ENCODE data around the gene PDE4B. TPM values are rescaled to one million over a fixed set of nuclear protein-coding genes. Genes with fewer than 3 reads are reported as not detected.

PDE4B gene
- total RNA-seq, 1 experiment from 2014 or later, result 1.4 TPM

GRCh38 chr1:66302184-66302742 lies 509.6 kb downstream of the PDE4B start:
- CTCF ChIA-PET, result no interaction called here
- Histone ChIP-seq H3K36me3 (ENCODE audit: low read depth, low read length) (no peaks in the 10 kb centered on the region), H2AFZ (ENCODE audit: low read length) (no peak overlapping the region), H3K79me2 (ENCODE audit: low read length) (no peaks in the 10 kb centered on the region), H3K9me2 (replicated peaks; ENCODE audit: low read length) (peaks cover 5% of the 10 kb centered on the region; the same call in 1 of the 2 replicates), H3K9me3 (ENCODE audit: low read length) (no peaks in the 10 kb centered on the region), H3K4me2 (ENCODE audit: low read length) (no peak overlapping the region), H3K9ac (ENCODE audit: low read length) (no peak overlapping the region), H4K20me1 (ENCODE audit: low read length) (no peaks in the 10 kb centered on the region), H3K27me3 (ENCODE audit: low read length) (no peaks in the 10 kb centered on the region), H3K4me1 (ENCODE audit: insufficient read depth, low read length) (no peaks in the 10 kb centered on the region; the same call in 1 of the 2 replicates), H3K27ac (ENCODE audit: low read length) (no peak overlapping the region), H3F3A (ENCODE audit: low read length, unreplicated experiment) (no peaks in the 10 kb centered on the region), H3K4me3 (ENCODE audit: low read length) (no peak overlapping the region)
- TF ChIP-seq CTCF (conservative IDR thresholded peaks at IDR 0.05; ENCODE audit: low read depth, low read length), result no peak
- TF ChIP-seq EZH2 (IDR thresholded peaks at IDR 0.05; ENCODE audit: low read length, unreplicated experiment), result no peak
- TF ChIP-seq EZH2phosphoT487 (IDR thresholded peaks at IDR 0.05; ENCODE audit: borderline replicate concordance, low read length), result no peak
- POLR2A ChIA-PET (ENCODE audit: unreplicated experiment), result no interaction called here
- no peak for ATAC-seq
- intact Hi-C loops (cut with micrococcal nuclease), result no loop called here
- BruUV-seq (replicated peaks), result no TSS peak
- DNase-seq, result no peak

GRCh38 chr1:66302815-66303214 lies 510.1 kb downstream of the PDE4B start:
- Histone ChIP-seq H3K4me1 (ENCODE audit: insufficient read depth, low read length) (no peaks in the 10 kb centered on the region; the same call in 1 of the 2 replicates), H3K9ac (ENCODE audit: low read length) (no peak overlapping the region), H3K4me2 (ENCODE audit: low read length) (no peak overlapping the region), H3K36me3 (ENCODE audit: low read depth, low read length) (no peaks in the 10 kb centered on the region), H2AFZ (ENCODE audit: low read length) (no peak overlapping the region), H3K27ac (ENCODE audit: low read length) (no peak overlapping the region), H4K20me1 (ENCODE audit: low read length) (no peaks in the 10 kb centered on the region), H3K9me2 (replicated peaks; ENCODE audit: low read length) (peaks cover 5% of the 10 kb centered on the region; the same call in 1 of the 2 replicates), H3K27me3 (ENCODE audit: low read length) (no peaks in the 10 kb centered on the region), H3F3A (ENCODE audit: low read length, unreplicated experiment) (no peaks in the 10 kb centered on the region), H3K4me3 (ENCODE audit: low read length) (no peak overlapping the region), H3K9me3 (ENCODE audit: low read length) (no peaks in the 10 kb centered on the region), H3K79me2 (ENCODE audit: low read length) (no peaks in the 10 kb centered on the region)
- no TSS peak for BruUV-seq (replicated peaks)
- ChIA-PET POLR2A (ENCODE audit: unreplicated experiment) (no interaction called here), CTCF (no interaction called here)
- TF ChIP-seq EZH2 (IDR thresholded peaks at IDR 0.05; ENCODE audit: low read length, unreplicated experiment) (no peak), EZH2phosphoT487 (IDR thresholded peaks at IDR 0.05; ENCODE audit: borderline replicate concordance, low read length) (no peak), CTCF (conservative IDR thresholded peaks at IDR 0.05; ENCODE audit: low read depth, low read length) (no peak)
- intact Hi-C loops (cut with micrococcal nuclease), result no loop called here
- ATAC-seq (peak; percentile 53; the same call in 1 of the 2 replicates), DNase-seq (peak; percentile 37)

GRCh38 chr1:66303646-66304045 lies 511.0 kb downstream of the PDE4B start:
- Histone ChIP-seq H3F3A (ENCODE audit: low read length, unreplicated experiment) (no peaks in the 10 kb centered on the region), H3K9me2 (replicated peaks; ENCODE audit: low read length) (peaks cover 5% of the 10 kb centered on the region; the same call in 1 of the 2 replicates), H3K27ac (ENCODE audit: low read length) (peak overlapping the region; percentile 25; the same call in 1 of the 2 replicates), H3K4me3 (ENCODE audit: low read length) (no peak overlapping the region), H3K4me1 (ENCODE audit: insufficient read depth, low read length) (no peaks in the 10 kb centered on the region; the same call in 1 of the 2 replicates), H3K27me3 (ENCODE audit: low read length) (no peaks in the 10 kb centered on the region), H3K9ac (ENCODE audit: low read length) (no peak overlapping the region), H3K9me3 (ENCODE audit: low read length) (no peaks in the 10 kb centered on the region), H3K79me2 (ENCODE audit: low read length) (no peaks in the 10 kb centered on the region), H3K4me2 (ENCODE audit: low read length) (no peak overlapping the region), H2AFZ (ENCODE audit: low read length) (no peak overlapping the region), H3K36me3 (ENCODE audit: low read depth, low read length) (no peaks in the 10 kb centered on the region), H4K20me1 (ENCODE audit: low read length) (no peaks in the 10 kb centered on the region)
- intact Hi-C loops (cut with micrococcal nuclease), result no loop called here
- ChIA-PET POLR2A (ENCODE audit: unreplicated experiment) (no interaction called here), CTCF (no interaction called here)
- no peak for TF ChIP-seq EZH2phosphoT487 (IDR thresholded peaks at IDR 0.05; ENCODE audit: borderline replicate concordance, low read length)
- no peak for TF ChIP-seq EZH2 (IDR thresholded peaks at IDR 0.05; ENCODE audit: low read length, unreplicated experiment)
- TF ChIP-seq CTCF (conservative IDR thresholded peaks at IDR 0.05; ENCODE audit: low read depth, low read length), result no peak
- ATAC-seq, result no peak
- no TSS peak for BruUV-seq (replicated peaks)
- no peak for DNase-seq

Data from PC-3 (cell line).